Measurements from ENCODE around the gene PPARA.

The PPARA gene

DNA sequence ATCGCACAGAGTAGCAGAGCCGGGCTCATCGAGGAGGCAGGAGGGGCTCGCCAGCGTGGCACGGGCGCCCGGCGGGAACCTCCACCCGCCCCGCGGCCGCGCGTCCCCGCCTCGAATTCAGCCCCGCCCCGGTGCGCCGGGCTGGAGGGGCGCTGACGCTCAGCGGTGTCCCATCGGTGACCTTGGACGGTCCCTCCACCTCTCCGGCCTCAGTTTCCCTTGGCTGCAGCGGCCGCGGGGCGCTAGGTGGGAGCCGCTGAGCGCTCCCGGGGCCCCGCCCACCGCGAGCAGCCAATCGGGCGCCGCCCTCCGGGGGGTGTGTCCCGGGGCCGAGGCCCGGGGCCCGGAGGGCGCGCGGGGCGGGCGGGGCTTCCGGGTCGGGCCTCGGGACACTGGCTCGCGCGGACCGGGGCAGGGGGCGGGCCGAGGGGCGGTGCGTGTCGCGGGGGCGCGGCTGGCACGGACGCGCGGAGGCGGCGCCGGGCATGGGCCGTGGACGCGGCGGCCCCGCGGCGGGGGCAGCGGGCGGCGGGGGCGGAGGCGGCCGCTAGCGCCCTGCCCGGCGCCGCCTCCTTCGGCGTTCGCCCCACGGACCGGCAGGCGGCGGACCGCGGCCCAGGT lies at the start of gene PPARA:
Gene PPARA (plus strand): TSS at position 493 of the 621 bp plus-strand sequence. CDS start 47,858 bp downstream, outside the sequence.
- Histone ChIP-seq H3K4me2 (ENCODE audit: low read length) (peak within 1 kb of the TSS; percentile 98), H3K27me3 (ENCODE audit: insufficient read depth, low read length) (no peaks in the 10 kb centered on the region), H3K9me3 (ENCODE audit: low read length) (no peaks in the 10 kb centered on the region), H3K9me2 (ENCODE audit: low read depth, low read length) (no peaks in the 10 kb centered on the region), H3K27ac (ENCODE audit: low read depth, low read length, poor library complexity, severe bottlenecking) (peak within 1 kb of the TSS; percentile 78), H3K4me3 (ENCODE audit: low read depth, low read length, poor library complexity, severe bottlenecking) (peak within 1 kb of the TSS; percentile 87), H3F3A (ENCODE audit: insufficient read depth, low read length) (no peaks in the 10 kb centered on the region), H3K4me1 (ENCODE audit: insufficient read depth, low read length, severe bottlenecking) (peaks cover 23% of the 10 kb centered on the region), H4K20me1 (ENCODE audit: insufficient read depth, low read length) (no peaks in the 10 kb centered on the region), H3K79me2 (ENCODE audit: insufficient read depth, low read length) (no peaks in the 10 kb centered on the region), H2AFZ (ENCODE audit: low read length) (no peak within 1 kb of the TSS), H3K36me3 (ENCODE audit: insufficient read depth, low read length) (peaks cover 4% of the 10 kb centered on the region; the same call in 1 of the 2 replicates), H3K9ac (ENCODE audit: low read length) (peak within 1 kb of the TSS; percentile 78)
- TF ChIP-seq EZH2 (IDR thresholded peaks at IDR 0.05; ENCODE audit: borderline replicate concordance, low read length): no peak
- TF ChIP-seq, protein P1, sequence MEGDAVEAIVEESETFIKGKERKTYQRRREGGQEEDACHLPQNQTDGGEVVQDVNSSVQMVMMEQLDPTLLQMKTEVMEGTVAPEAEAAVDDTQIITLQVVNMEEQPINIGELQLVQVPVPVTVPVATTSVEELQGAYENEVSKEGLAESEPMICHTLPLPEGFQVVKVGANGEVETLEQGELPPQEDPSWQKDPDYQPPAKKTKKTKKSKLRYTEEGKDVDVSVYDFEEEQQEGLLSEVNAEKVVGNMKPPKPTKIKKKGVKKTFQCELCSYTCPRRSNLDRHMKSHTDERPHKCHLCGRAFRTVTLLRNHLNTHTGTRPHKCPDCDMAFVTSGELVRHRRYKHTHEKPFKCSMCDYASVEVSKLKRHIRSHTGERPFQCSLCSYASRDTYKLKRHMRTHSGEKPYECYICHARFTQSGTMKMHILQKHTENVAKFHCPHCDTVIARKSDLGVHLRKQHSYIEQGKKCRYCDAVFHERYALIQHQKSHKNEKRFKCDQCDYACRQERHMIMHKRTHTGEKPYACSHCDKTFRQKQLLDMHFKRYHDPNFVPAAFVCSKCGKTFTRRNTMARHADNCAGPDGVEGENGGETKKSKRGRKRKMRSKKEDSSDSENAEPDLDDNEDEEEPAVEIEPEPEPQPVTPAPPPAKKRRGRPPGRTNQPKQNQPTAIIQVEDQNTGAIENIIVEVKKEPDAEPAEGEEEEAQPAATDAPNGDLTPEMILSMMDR (IDR thresholded peaks at IDR 0.05; ENCODE audit: low read length): no peak

- no peaks in the 10 kb centered on the region for H3K79me2 ChIP-seq (ENCODE audit: insufficient read depth, low read length)
- no peaks in the 10 kb centered on the region for H3F3A ChIP-seq (ENCODE audit: insufficient read depth, low read length)
- H4K20me1 ChIP-seq (ENCODE audit: insufficient read depth, low read length): no peaks in the 10 kb centered on the region
These were observed 48.2 kb upstream of the PPARA start for GRCh38 chr22:46102159-46102558.

DNA sequence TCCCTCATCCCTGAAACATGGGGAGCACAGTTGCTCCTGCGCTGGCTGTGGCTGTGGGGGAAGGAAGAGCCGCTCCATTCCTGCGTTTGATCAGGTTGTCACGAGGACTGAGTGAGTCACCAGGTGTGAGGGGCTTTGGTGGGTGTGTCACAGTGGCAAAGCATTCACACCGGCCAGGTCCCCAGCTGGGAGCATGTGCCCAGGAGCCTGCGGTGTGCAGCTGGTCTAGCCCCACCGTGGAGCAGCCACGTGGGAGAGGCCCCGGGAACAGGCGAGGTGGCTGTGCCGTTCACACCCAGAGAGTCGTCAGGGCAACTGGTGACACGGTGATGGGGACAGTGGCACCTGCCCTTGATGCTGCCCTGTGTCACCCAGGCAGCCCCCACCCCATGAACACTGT lies 47.6 kb upstream of the PPARA start:
- no peaks in the 10 kb centered on the region for H3K79me2 ChIP-seq (ENCODE audit: insufficient read depth, low read length)
- H3K4me1 ChIP-seq (ENCODE audit: insufficient read depth, low read length, severe bottlenecking): no peaks in the 10 kb centered on the region
- TF ChIP-seq, protein P1 (IDR thresholded peaks at IDR 0.05; ENCODE audit: low read length): no peak
- TF ChIP-seq EZH2 (IDR thresholded peaks at IDR 0.05; ENCODE audit: borderline replicate concordance, low read length): no peak
- H4K20me1 ChIP-seq (ENCODE audit: insufficient read depth, low read length): no peaks in the 10 kb centered on the region
- peaks cover 39% of the 10 kb centered on the region for H3K36me3 ChIP-seq (ENCODE audit: insufficient read depth, low read length)
- no peak overlapping the region for H3K9ac ChIP-seq (ENCODE audit: low read length)
- no peak overlapping the region for H3K27ac ChIP-seq (ENCODE audit: low read depth, low read length, poor library complexity, severe bottlenecking)
- no peaks in the 10 kb centered on the region for H3K27me3 ChIP-seq (ENCODE audit: insufficient read depth, low read length)
- H3K9me3 ChIP-seq (ENCODE audit: low read length): no peaks in the 10 kb centered on the region
- H3K4me2 ChIP-seq (ENCODE audit: low read length): no peak overlapping the region
- no peak overlapping the region for H2AFZ ChIP-seq (ENCODE audit: low read length)
- no peaks in the 10 kb centered on the region for H3K9me2 ChIP-seq (ENCODE audit: low read depth, low read length)
- H3F3A ChIP-seq (ENCODE audit: insufficient read depth, low read length): no peaks in the 10 kb centered on the region
- H3K4me3 ChIP-seq (ENCODE audit: low read depth, low read length, poor library complexity, severe bottlenecking): no peak overlapping the region

More at GRCh38 chr22:46102159-46102558, 48.2 kb upstream of the PPARA start:
- H3K4me1 ChIP-seq (ENCODE audit: insufficient read depth, low read length, severe bottlenecking): no peaks in the 10 kb centered on the region
- no peak overlapping the region for H3K27ac ChIP-seq (ENCODE audit: low read depth, low read length, poor library complexity, severe bottlenecking)
- TF ChIP-seq, protein P1 (IDR thresholded peaks at IDR 0.05; ENCODE audit: low read length): no peak
- no peak for TF ChIP-seq EZH2 (IDR thresholded peaks at IDR 0.05; ENCODE audit: borderline replicate concordance, low read length)
- H2AFZ ChIP-seq (ENCODE audit: low read length): no peak overlapping the region
- H3K9ac ChIP-seq (ENCODE audit: low read length): no peak overlapping the region
- no peaks in the 10 kb centered on the region for H3K27me3 ChIP-seq (ENCODE audit: insufficient read depth, low read length)
- no peaks in the 10 kb centered on the region for H3K9me2 ChIP-seq (ENCODE audit: low read depth, low read length)
- H3K4me3 ChIP-seq (ENCODE audit: low read depth, low read length, poor library complexity, severe bottlenecking): no peak overlapping the region
- no peak overlapping the region for H3K4me2 ChIP-seq (ENCODE audit: low read length)
- peaks cover 39% of the 10 kb centered on the region for H3K36me3 ChIP-seq (ENCODE audit: insufficient read depth, low read length)
- H3K9me3 ChIP-seq (ENCODE audit: low read length): no peaks in the 10 kb centered on the region

Measured in OCI-LY1 (cell line).